Measurements from ENCODE around the gene IL1R2.

DNA sequence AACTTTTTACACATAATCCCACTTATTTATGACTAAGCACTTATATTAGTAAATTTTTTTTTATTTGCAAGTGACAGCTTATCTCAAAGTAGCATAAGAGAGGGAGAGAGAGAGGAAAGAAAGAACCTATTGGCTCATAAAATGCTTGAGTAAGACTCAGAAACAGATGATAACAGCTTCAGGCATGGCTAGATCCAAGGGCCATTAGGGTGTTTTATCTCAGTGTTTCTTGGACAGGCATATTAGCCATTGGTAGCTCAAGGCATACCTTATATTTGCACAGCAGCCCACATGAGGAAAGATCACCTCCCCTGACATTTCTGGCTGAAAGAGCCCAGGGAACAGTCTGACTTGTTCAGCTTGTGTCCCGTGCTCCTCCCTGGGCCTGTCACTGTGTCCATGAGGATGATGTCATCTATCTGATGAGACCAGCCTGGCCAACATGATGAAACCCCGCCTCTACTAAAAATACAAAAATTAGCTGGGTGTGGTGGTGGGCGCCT is 64.4 kb downstream of the IL1R2 start:
- TF ChIP-seq MAFK (IDR thresholded peaks at IDR 0.05; ENCODE audit: partially characterized antibody), result no peak
- no peak for TF ChIP-seq RFX5 (IDR thresholded peaks at IDR 0.05)
- TF ChIP-seq HDAC2 (IDR thresholded peaks at IDR 0.05), result no peak
- TF ChIP-seq, protein P1, sequence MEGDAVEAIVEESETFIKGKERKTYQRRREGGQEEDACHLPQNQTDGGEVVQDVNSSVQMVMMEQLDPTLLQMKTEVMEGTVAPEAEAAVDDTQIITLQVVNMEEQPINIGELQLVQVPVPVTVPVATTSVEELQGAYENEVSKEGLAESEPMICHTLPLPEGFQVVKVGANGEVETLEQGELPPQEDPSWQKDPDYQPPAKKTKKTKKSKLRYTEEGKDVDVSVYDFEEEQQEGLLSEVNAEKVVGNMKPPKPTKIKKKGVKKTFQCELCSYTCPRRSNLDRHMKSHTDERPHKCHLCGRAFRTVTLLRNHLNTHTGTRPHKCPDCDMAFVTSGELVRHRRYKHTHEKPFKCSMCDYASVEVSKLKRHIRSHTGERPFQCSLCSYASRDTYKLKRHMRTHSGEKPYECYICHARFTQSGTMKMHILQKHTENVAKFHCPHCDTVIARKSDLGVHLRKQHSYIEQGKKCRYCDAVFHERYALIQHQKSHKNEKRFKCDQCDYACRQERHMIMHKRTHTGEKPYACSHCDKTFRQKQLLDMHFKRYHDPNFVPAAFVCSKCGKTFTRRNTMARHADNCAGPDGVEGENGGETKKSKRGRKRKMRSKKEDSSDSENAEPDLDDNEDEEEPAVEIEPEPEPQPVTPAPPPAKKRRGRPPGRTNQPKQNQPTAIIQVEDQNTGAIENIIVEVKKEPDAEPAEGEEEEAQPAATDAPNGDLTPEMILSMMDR (IDR thresholded peaks at IDR 0.05), result no peak
- TF ChIP-seq CHD2 (IDR thresholded peaks at IDR 0.05; ENCODE audit: low read length, partially characterized antibody), result no peak
- no peak for TF ChIP-seq CBX8 (IDR thresholded peaks at IDR 0.05)
- TF ChIP-seq, protein P2, sequence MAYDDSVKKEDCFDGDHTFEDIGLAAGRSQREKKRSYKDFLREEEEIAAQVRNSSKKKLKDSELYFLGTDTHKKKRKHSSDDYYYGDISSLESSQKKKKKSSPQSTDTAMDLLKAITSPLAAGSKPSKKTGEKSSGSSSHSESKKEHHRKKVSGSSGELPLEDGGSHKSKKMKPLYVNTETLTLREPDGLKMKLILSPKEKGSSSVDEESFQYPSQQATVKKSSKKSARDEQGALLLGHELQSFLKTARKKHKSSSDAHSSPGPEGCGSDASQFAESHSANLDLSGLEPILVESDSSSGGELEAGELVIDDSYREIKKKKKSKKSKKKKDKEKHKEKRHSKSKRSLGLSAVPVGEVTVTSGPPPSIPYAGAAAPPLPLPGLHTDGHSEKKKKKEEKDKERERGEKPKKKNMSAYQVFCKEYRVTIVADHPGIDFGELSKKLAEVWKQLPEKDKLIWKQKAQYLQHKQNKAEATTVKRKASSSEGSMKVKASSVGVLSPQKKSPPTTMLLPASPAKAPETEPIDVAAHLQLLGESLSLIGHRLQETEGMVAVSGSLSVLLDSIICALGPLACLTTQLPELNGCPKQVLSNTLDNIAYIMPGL (CRISPR knock-in tag; IDR thresholded peaks at IDR 0.05; ENCODE audit: borderline replicate concordance), result no peak
- no peak for TF ChIP-seq BHLHE40 (IDR thresholded peaks at IDR 0.05; ENCODE audit: low read depth, low read length)
- no peak for TF ChIP-seq RNF2 (IDR thresholded peaks at IDR 0.05; ENCODE audit: borderline replicate concordance, low read depth)
- no peak for TF ChIP-seq POLR2A (IDR thresholded peaks at IDR 0.05; ENCODE audit: low read length)
- no peak for TF ChIP-seq SREBF2 (IDR thresholded peaks at IDR 0.05)
- TF ChIP-seq ZNF302 (CRISPR knock-in tag; IDR thresholded peaks at IDR 0.05), result no peak
- no peak for TF ChIP-seq RAD21 (conservative IDR thresholded peaks at IDR 0.05 in 1 of 2, IDR thresholded peaks at IDR 0.05 in 1 of 2)
